Measurements from ENCODE around the gene MAPK4.

The MAPK4 gene

DNA sequence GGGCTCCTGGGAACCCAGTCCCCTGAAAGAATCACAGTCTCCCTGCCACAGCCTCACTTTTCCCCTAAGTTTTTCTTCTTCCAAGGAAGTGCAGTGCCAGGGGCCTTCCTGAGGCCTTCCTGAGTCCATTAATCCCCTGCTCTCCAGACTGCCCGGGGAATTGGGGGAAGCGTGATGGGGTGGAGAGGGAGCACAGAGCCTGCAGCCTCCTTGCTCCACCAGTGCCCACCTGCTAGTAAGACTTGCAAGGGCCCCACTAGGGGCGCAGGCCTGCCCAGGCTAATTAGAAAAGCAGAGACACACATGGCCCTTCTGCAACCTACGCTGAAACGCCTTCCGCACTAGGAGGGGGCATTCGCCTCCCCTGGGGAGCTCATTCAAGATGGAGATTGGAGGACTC is 149.3 kb downstream of the MAPK4 start:
- H3K4me3 ChIP-seq (ENCODE audit: control insufficient read depth, low read depth, low read length): no peak overlapping the region
- DNase-seq (ENCODE audit: low read depth): no peak
- TF ChIP-seq, protein P1, sequence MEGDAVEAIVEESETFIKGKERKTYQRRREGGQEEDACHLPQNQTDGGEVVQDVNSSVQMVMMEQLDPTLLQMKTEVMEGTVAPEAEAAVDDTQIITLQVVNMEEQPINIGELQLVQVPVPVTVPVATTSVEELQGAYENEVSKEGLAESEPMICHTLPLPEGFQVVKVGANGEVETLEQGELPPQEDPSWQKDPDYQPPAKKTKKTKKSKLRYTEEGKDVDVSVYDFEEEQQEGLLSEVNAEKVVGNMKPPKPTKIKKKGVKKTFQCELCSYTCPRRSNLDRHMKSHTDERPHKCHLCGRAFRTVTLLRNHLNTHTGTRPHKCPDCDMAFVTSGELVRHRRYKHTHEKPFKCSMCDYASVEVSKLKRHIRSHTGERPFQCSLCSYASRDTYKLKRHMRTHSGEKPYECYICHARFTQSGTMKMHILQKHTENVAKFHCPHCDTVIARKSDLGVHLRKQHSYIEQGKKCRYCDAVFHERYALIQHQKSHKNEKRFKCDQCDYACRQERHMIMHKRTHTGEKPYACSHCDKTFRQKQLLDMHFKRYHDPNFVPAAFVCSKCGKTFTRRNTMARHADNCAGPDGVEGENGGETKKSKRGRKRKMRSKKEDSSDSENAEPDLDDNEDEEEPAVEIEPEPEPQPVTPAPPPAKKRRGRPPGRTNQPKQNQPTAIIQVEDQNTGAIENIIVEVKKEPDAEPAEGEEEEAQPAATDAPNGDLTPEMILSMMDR (IDR thresholded peaks at IDR 0.05; ENCODE audit: control insufficient read depth, insufficient read depth, low read depth, low read length, missing control alignments): no peak

DNA sequence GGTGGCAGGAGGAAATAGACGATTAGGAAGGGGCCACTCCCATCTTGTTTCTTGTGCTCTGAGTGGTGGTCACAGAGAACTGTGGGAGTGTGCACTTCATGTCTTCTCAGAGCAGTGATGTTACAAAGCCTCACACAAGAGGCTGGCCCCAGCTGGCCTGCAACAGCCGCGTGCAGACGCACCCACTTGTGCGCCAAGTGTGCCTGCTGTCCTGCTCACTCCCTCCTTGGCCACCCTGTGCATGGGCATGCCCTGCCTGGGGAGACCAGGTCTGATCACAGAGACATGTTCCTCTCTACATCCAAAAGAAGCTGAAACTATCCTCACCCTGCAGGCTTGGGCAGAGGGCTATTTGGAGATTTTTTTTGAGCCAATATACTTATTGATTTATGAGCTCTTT is 151.5 kb downstream of the MAPK4 start:
- H3K4me3 ChIP-seq (ENCODE audit: control insufficient read depth, low read depth, low read length): no peak overlapping the region
- TF ChIP-seq, protein P1 (IDR thresholded peaks at IDR 0.05; ENCODE audit: control insufficient read depth, insufficient read depth, low read depth, low read length, missing control alignments): no peak
- DNase-seq (ENCODE audit: low read depth): no peak

DNA sequence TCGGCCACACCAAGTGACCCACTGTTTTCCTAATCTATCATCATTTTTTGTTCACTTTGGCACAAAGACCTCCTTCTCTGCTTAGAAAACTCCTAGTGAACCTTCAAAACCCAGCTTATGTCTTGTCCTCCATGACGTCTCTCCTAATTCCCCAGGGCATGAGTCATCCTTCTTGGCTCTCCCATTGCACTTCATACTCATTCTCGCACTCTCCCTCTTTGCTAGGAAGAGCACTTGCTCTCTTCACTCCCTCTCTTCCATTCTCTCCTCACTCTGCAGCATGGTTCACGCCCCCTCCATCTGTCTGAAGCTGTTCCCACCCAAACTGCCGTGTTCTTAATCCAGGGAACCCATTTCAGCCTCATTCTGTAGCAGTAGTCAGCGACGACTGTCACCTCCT is 156.0 kb downstream of the MAPK4 start:
- DNase-seq (ENCODE audit: low read depth): no peak
- no peak overlapping the region for H3K4me3 ChIP-seq (ENCODE audit: control insufficient read depth, low read depth, low read length)
- TF ChIP-seq, protein P1 (IDR thresholded peaks at IDR 0.05; ENCODE audit: control insufficient read depth, insufficient read depth, low read depth, low read length, missing control alignments): no peak

DNA sequence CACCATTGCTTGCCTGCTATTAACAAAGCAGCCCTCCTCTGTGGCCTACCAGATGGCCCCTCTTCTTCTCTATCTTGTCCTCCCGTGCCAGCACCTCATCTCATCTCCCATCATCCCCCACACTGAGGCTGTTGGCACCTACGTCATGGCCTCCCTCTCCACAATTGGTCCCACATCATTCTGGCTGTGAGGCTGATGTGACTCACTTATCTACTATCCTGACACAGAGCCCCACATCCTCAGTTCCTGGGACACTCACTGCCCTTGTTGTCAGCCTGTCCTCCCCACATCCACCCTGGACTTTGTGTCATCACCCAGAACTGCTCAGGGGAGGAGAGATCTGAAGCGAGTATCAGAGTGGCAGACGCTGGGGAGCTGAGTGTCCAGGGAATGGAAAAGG is 157.0 kb downstream of the MAPK4 start:
- no peak for DNase-seq (ENCODE audit: low read depth)
- H3K4me3 ChIP-seq (ENCODE audit: control insufficient read depth, low read depth, low read length): no peak overlapping the region
- TF ChIP-seq, protein P1 (IDR thresholded peaks at IDR 0.05; ENCODE audit: control insufficient read depth, insufficient read depth, low read depth, low read length, missing control alignments): no peak

DNA sequence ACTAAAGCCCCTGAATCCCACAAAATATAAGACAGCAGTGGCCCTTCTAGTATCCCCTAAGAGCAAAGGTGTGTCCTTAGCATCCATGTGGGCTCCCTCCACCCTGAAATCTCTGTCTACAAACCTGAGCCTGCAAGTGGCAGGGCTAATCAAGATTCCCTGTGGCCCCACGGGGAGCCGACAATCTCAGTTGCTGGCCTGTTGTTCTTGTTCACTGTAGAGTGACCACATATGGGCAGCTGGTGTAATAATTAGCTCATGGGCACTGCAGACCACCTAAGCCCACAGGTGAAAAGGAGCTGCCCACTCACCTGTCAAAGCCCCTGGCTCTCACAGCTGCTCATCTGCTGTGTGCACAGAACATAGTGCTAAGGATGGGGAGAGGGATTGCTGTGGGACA is 157.7 kb downstream of the MAPK4 start:
- no peak overlapping the region for H3K4me3 ChIP-seq (ENCODE audit: control insufficient read depth, low read depth, low read length)
- TF ChIP-seq, protein P1 (IDR thresholded peaks at IDR 0.05; ENCODE audit: control insufficient read depth, insufficient read depth, low read depth, low read length, missing control alignments): no peak
- no peak for DNase-seq (ENCODE audit: low read depth)

DNA sequence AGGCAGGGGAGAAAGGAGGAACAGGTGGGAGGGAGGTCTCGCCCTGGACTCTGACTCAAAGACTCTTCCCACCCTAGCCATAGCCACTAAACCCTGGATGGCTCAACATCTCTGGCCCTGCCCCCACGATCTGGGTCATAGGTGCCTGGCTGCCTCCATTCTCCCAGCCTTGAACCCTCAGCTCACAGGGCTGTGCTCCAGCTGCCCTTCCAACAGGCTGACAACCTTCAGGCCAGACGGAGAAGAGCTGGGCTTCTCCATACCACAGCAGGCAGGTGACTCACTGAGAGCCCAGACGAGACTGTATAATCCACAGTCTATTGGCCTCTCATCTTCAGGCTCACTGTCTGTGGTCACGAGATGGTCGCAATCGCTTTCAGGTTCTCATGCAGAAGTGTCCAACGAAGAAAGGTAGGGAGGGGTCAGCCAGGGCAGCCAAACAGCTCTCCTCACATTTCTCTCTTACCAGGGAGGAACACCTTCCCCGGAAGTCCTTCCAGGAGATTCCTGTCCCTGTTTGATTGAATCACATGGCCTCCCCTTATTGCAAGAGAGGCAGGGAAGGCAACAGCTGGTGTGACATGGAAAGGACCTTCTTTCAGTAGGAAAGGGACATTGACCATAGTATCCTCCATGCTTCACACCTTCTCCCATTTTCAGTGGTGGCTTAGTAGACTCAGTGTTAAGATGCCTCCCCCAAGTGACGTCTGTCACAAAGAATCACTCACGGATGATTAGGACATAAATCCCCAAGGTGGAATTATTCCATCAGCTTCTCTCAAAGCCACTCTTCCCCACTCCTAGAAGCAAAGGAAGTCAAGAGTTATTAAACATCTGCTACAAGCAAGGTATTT is 159.8 kb downstream of the MAPK4 start:
- H3K4me3 ChIP-seq (ENCODE audit: control insufficient read depth, low read depth, low read length): no peak overlapping the region
- TF ChIP-seq, protein P1 (IDR thresholded peaks at IDR 0.05; ENCODE audit: control insufficient read depth, insufficient read depth, low read depth, low read length, missing control alignments): no peak
- DNase-seq (ENCODE audit: low read depth): no peak

Data from AG09309 (cell line).